Mesenchymal stem cell (in vitro differentiated cells and primary cell): ENCODE data around the gene PBRM1.

ENCODE experiments used
- DNase-seq: peaks from one replicate; pipeline ENCODE4 v3.0.0-alpha.2; 2013
- H2AFZ ChIP-seq: one replicate; pipeline ENCODE4 v1.6.1; 2013; ENCODE audit warnings: low read depth, mild to moderate bottlenecking, control low read depth, inconsistent platforms, low read length, moderate library complexity
- H2AK5ac ChIP-seq: 2 replicates; pipeline ENCODE4 v1.6.1; 2013; ENCODE audit warnings: low read length, moderate library complexity, mild to moderate bottlenecking, inconsistent platforms; ENCODE audit not compliant: severe bottlenecking
- H2BK120ac ChIP-seq: one replicate; pipeline ENCODE4 v1.6.1; 2013; ENCODE audit warnings: low read depth, mild to moderate bottlenecking, inconsistent platforms, low read length, moderate library complexity
- H2BK12ac ChIP-seq, 2 experiments: one replicate each; pipeline ENCODE4 v1.6.1; 2013; ENCODE audit warnings: inconsistent platforms in 2 of 2, low read length in 2 of 2, mild to moderate bottlenecking in 2 of 2, moderate library complexity in 2 of 2, control low read depth in 1 of 2
- H2BK15ac ChIP-seq: one replicate; pipeline ENCODE4 v1.6.1; 2013; ENCODE audit warnings: mild to moderate bottlenecking, low read depth, inconsistent platforms; ENCODE audit not compliant: poor library complexity, severe bottlenecking
- H2BK5ac ChIP-seq: 2 replicates; pipeline ENCODE4 v1.6.1; 2013; ENCODE audit warnings: low read depth, mild to moderate bottlenecking, low read length, control low read depth, inconsistent platforms; ENCODE audit not compliant: poor library complexity, severe bottlenecking
- H3K14ac ChIP-seq, 2 experiments: one replicate each; pipeline ENCODE4 v1.6.1; 2013; ENCODE audit warnings: inconsistent platforms in 2 of 2, low read length in 2 of 2, control low read depth in 1 of 2, mild to moderate bottlenecking in 1 of 2, moderate library complexity in 1 of 2
- H3K18ac ChIP-seq, 2 experiments: one replicate each; pipeline ENCODE4 v1.6.1; 2013; ENCODE audit warnings: inconsistent platforms in 2 of 2, low read length in 2 of 2, control low read depth in 1 of 2, low read depth in 1 of 2, mild to moderate bottlenecking in 1 of 2
- H3K23ac ChIP-seq, 2 experiments: one replicate each; pipeline ENCODE4 v1.6.1; 2013; ENCODE audit warnings: inconsistent platforms in 2 of 2, low read length in 2 of 2, mild to moderate bottlenecking in 2 of 2, moderate library complexity in 2 of 2, control low read depth in 1 of 2
- H3K27ac ChIP-seq: 2 replicates; pipeline ENCODE4 v1.5.1; 2013; ENCODE audit warnings: mild to moderate bottlenecking, moderate library complexity, low read length, control low read depth, inconsistent platforms; ENCODE audit not compliant: poor library complexity, severe bottlenecking
- H3K27me3 ChIP-seq, 2 experiments: 2 replicates each; pipeline versions ENCODE4 v1.6.1 to v1.7.0; 2013; ENCODE audit warnings: low read length in 2 of 2, mild to moderate bottlenecking in 2 of 2, moderate library complexity in 2 of 2, control low read depth in 1 of 2, inconsistent platforms in 1 of 2; ENCODE audit not compliant: control insufficient read depth in 1 of 2, insufficient read depth in 1 of 2
- H3K36me3 ChIP-seq, 2 experiments: 2 replicates each; pipeline versions ENCODE4 v1.6.1 to v1.7.0; 2013; ENCODE audit warnings: low read length in 2 of 2, control low read depth in 1 of 2, inconsistent platforms in 1 of 2, low read depth in 1 of 2, mild to moderate bottlenecking in 1 of 2; ENCODE audit not compliant: insufficient read depth in 2 of 2, control insufficient read depth in 1 of 2
- H3K4ac ChIP-seq, 2 experiments: one replicate each; pipeline ENCODE4 v1.6.1; 2013; ENCODE audit warnings: inconsistent platforms in 2 of 2, low read length in 2 of 2, mild to moderate bottlenecking in 2 of 2, moderate library complexity in 2 of 2, control low read depth in 1 of 2, low read depth in 1 of 2
- H3K4me1 ChIP-seq: 2 replicates; pipeline ENCODE4 v1.6.1; 2013; ENCODE audit warnings: low read depth, low read length, control low read depth; ENCODE audit not compliant: control insufficient read depth, insufficient read depth
- H3K4me2 ChIP-seq: 2 replicates; pipeline ENCODE4 v1.6.1; 2013; ENCODE audit warnings: low read length, mild to moderate bottlenecking, inconsistent platforms; ENCODE audit not compliant: poor library complexity, severe bottlenecking
- H3K4me3 ChIP-seq, 2 experiments: 2 replicates each; pipeline versions ENCODE4 v1.5.1 to v1.7.0; 2013; ENCODE audit warnings: low read length in 2 of 2, mild to moderate bottlenecking in 2 of 2, control low read depth in 1 of 2, low read depth in 1 of 2; ENCODE audit not compliant: insufficient read depth in 1 of 2
- H3K79me1 ChIP-seq: replicated peaks from 2 replicates; pipeline ENCODE4 v1.6.1; 2013; ENCODE audit warnings: mild to moderate bottlenecking, control low read depth, low read length, inconsistent platforms; ENCODE audit not compliant: poor library complexity, severe bottlenecking
- H3K9ac ChIP-seq: 2 replicates; pipeline ENCODE4 v1.7.0; 2013; ENCODE audit warnings: mild to moderate bottlenecking, low read length, moderate library complexity
- H3K9me3 ChIP-seq: 2 replicates; pipeline ENCODE4 v1.7.0; 2013; ENCODE audit warnings: mild to moderate bottlenecking, low read length; ENCODE audit not compliant: control insufficient read depth
- H4K8ac ChIP-seq: one replicate; pipeline ENCODE4 v1.6.1; 2013; ENCODE audit warnings: inconsistent platforms, mild to moderate bottlenecking, low read length, moderate library complexity
- H4K91ac ChIP-seq: one replicate; pipeline ENCODE4 v1.6.1; 2013; ENCODE audit warnings: mild to moderate bottlenecking, low read length, inconsistent platforms
- WGBS: methylation state at CpG from one replicate; pipeline ENCODE4 v1.1.7; 2013; ENCODE audit warnings: mixed read lengths; 5-methylcytosine and 5-hydroxymethylcytosine counted together

The PBRM1 gene

DNA sequence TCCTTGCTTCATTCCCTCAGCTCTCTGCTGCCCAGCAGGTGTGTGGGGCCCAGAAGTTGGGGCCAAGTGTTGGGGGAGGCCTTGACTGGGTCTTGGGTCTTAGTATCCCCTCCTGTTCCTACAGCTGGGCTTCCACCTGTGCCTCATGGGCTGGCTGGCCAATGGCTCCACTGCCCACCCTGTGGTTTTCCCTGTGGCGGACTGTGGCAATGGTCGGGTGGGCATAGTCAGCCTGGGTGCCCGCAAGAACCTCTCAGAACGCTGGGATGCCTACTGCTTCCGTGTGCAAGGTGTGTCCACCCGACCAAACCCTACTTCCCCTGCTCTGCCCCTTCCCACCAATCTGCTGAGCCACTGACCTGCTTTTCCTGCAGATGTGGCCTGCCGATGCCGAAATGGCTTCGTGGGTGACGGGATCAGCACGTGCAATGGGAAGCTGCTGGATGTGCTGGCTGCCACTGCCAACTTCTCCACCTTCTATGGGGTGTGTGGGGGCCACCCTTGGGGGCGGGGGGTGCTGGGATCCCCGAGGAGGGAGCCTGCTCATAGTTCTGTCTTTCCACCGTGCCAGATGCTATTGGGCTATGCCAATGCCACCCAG lies 163.0 kb downstream of the PBRM1 start:
- H2AK5ac ChIP-seq = no peak overlapping the region

DNA sequence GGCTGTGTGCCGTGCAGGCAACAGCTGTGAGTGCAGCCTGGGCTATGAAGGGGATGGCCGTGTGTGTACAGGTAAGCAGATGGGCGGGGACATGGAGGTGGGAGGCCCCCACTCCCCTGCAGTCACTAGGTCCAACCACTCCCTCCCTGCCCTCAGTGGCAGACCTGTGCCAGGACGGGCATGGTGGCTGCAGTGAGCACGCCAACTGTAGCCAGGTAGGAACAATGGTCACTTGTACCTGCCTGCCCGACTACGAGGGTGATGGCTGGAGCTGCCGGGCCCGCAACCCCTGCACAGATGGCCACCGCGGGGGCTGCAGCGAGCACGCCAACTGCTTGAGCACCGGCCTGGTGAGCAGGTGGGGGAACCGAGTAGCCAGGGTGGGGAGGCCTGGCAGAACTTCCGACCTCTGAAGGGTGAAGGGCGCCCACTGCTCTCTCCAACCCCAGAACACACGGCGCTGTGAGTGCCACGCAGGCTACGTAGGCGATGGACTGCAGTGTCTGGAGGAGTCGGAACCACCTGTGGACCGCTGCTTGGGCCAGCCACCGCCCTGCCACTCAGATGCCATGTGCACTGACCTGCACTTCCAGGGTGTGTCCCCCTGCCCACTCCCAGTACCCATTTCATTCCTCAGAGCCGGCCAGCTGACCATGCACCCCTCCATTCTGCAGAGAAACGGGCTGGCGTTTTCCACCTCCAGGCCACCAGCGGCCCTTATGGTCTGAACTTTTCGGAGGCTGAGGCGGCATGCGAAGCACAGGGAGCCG lies 163.6 kb downstream of the PBRM1 start:
- Histone ChIP-seq H3K23ac (no peak overlapping the region), H3K27ac (no peak overlapping the region), H2BK12ac (no peak overlapping the region), H3K14ac (no peak overlapping the region), H3K9ac (no peak overlapping the region), H3K9me3 (no peaks in the 10 kb centered on the region), H3K4me2 (no peak overlapping the region), H2AK5ac (no peak overlapping the region), H3K4me1 (peaks cover 21% of the 10 kb centered on the region), H4K8ac (no peak overlapping the region), H2BK120ac (no peak overlapping the region), H2AFZ (no peak overlapping the region), H3K36me3 (peaks cover 27 to 60% of the 10 kb centered on the region in 2 experiments), H3K4ac (peak overlapping the region in 1 of 2 experiments; percentile 25), H3K4me3 (no peak overlapping the region), H4K91ac (no peak overlapping the region), H3K18ac (no peak overlapping the region), H3K79me1 (peaks cover 2% of the 10 kb centered on the region), H2BK15ac (no peak overlapping the region), H2BK5ac (no peak overlapping the region), H3K27me3 (peaks cover 0 to 14% of the 10 kb centered on the region in 2 experiments)
- DNase-seq = no peak
- 93% methylated on average over 33 of the region's 33 CpGs for WGBS

More for the DNA sequence above, 163.0 kb downstream of the PBRM1 start:
- Histone ChIP-seq H3K36me3 (peaks cover 34 to 66% of the 10 kb centered on the region in 2 experiments), H3K4me1 (peaks cover 25% of the 10 kb centered on the region), H3K27me3 (peaks cover 0 to 8% of the 10 kb centered on the region in 2 experiments), H3K4me2 (no peak overlapping the region), H4K91ac (no peak overlapping the region), H3K4ac (peak overlapping the region in 1 of 2 experiments; percentile 25), H2BK120ac (no peak overlapping the region), H3K23ac (no peak overlapping the region), H3K4me3 (no peak overlapping the region), H2BK15ac (no peak overlapping the region), H3K14ac (no peak overlapping the region), H3K18ac (no peak overlapping the region), H2BK5ac (no peak overlapping the region), H3K79me1 (peaks cover 8% of the 10 kb centered on the region), H2BK12ac (no peak overlapping the region), H2AFZ (no peak overlapping the region), H3K9me3 (no peaks in the 10 kb centered on the region), H4K8ac (no peak overlapping the region), H3K27ac (no peak overlapping the region), H3K9ac (no peak overlapping the region)
- DNase-seq = no peak
- 93% methylated on average over 14 of the region's 14 CpGs for WGBS

DNA sequence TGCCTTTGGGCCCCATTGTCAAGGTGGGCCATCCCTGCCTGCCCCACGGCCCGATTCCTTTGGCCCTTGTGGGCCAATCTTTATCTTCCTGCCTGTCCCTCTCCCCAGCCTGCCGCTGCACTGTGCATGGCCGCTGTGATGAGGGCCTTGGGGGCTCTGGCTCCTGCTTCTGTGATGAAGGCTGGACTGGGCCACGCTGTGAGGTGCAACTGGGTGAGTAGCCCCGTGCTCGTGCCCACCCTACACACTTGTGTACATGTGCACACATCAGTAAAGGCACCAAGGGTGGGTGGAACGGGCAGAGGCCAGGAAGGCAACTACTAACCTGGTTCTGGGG lies 164.3 kb downstream of the PBRM1 start:
- Histone ChIP-seq H3K4me3 (no peak overlapping the region), H3K9me3 (no peaks in the 10 kb centered on the region), H3K36me3 (peaks cover 23 to 54% of the 10 kb centered on the region in 2 experiments), H2BK120ac (no peak overlapping the region), H4K8ac (no peak overlapping the region), H2BK12ac (no peak overlapping the region), H3K79me1 (peaks cover 2% of the 10 kb centered on the region), H3K23ac (no peak overlapping the region), H2BK15ac (no peak overlapping the region), H3K4me2 (no peak overlapping the region), H3K9ac (no peak overlapping the region), H3K4ac (no peak overlapping the region), H3K14ac (no peak overlapping the region), H3K27me3 (peaks cover 0 to 14% of the 10 kb centered on the region in 2 experiments), H2AK5ac (no peak overlapping the region), H3K18ac (no peak overlapping the region), H2AFZ (no peak overlapping the region), H2BK5ac (no peak overlapping the region), H4K91ac (no peak overlapping the region), H3K4me1 (peaks cover 17% of the 10 kb centered on the region), H3K27ac (no peak overlapping the region)
- DNase-seq = no peak
- WGBS = 94% methylated on average over 8 of the region's 8 CpGs

DNA sequence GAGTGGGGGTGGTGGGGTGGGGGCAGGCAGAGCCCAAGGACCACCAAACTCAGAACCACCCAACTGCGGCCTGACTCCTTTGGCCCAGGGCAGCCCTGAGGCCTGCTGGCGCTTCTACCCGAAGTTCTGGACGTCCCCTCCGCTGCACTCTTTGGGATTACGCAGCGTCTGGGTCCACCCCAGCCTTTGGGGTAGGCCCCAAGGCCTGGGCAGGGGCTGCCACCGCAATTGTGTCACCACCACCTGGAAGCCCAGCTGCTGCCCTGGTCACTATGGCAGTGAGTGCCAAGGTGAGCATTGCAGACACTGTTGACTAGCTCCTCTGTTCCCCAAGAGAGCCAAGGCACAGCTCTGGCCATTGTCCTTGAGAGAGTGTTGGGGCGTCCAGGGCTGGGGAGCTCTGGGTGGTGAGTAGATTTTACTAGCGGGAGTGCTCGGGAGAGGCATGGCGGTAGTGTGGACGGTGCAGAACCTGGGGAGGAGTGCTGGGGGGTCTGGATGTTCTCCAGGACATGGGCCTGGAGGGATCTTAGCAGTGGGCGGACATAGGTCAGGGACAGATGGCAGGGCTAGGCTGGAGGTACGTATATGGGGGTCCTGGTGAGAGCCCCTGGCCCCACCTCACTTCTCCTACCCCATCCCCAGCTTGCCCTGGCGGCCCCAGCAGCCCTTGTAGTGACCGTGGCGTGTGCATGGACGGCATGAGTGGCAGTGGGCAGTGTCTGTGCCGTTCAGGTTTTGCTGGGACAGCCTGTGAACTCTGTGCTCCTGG lies 164.8 kb downstream of the PBRM1 start:
- Histone ChIP-seq H2BK120ac (no peak overlapping the region), H3K23ac (no peak overlapping the region), H2BK5ac (no peak overlapping the region), H2AK5ac (no peak overlapping the region), H2BK15ac (no peak overlapping the region), H3K14ac (no peak overlapping the region), H3K4me1 (peaks cover 15% of the 10 kb centered on the region), H3K9ac (no peak overlapping the region), H3K4me3 (no peak overlapping the region), H3K27me3 (peaks cover 0 to 18% of the 10 kb centered on the region in 2 experiments), H3K27ac (no peak overlapping the region), H2BK12ac (no peak overlapping the region), H2AFZ (no peak overlapping the region), H3K79me1 (peaks cover 2% of the 10 kb centered on the region), H3K4me2 (no peak overlapping the region), H3K4ac (no peak overlapping the region), H4K91ac (no peak overlapping the region), H3K18ac (no peak overlapping the region), H4K8ac (no peak overlapping the region), H3K9me3 (no peaks in the 10 kb centered on the region), H3K36me3 (peaks cover 22 to 48% of the 10 kb centered on the region in 2 experiments)
- no peak for DNase-seq
- WGBS = 89% methylated on average over 19 of the region's 20 CpGs
